Gastrocnemius medialis (tissue), 4 donors: ENCODE data around the gene CD2BP2.

ENCODE experiments used
- CTCF ChIP-seq, 5 experiments: fragments of 450-650 bp in 3 of 5; fragments of 200-600 bp in 2 of 5; sonication (generic) in 2 of 5; IDR thresholded peaks in 4 of 5; conservative IDR thresholded peaks in 1 of 5; 1 replicate in 4 of 5; 2 replicates in 1 of 5; pipeline ENCODE4 v1.5.1; 2016 to 2019; ENCODE audit warnings: antibody characterized with exemption in 5 of 5, mild to moderate bottlenecking in 3 of 5, moderate library complexity in 3 of 5
- POLR2A ChIP-seq, 2 donors: fragments of 450-650 bp; IDR thresholded peaks; one replicate each; pipeline ENCODE4 v1.6.1; 2017; ENCODE audit warnings: antibody characterized with exemption in 2 of 2, mild to moderate bottlenecking in 2 of 2, moderate library complexity in 2 of 2

- TF ChIP-seq CTCF (IDR thresholded peaks at IDR 0.05 in 4 of 5, conservative IDR thresholded peaks at IDR 0.05 in 1 of 5) (no peak), POLR2A (IDR thresholded peaks at IDR 0.05) (no peak)
Measured at GRCh38 chr16:30354423-30355143, 525 bp downstream of the CD2BP2 start.
